CD4-positive, alpha-beta T cell treated with Interleukin-4 for 1 hour (primary cell): ENCODE measurements around the gene GJC1.

Experiments
- DNase-seq, 2 donors: peaks; one replicate each; pipeline ENCODE4 v3.0.0-alpha.2; 2020 to 2022

GJC1 gene

GRCh38 chr17:44797802-44798201 lies 32.3 kb downstream of the GJC1 start:
- DNase-seq, result no peak

- no peak for DNase-seq
Observed at GRCh38 chr17:44796731-44797130, 33.4 kb downstream of the GJC1 start.

- DNase-seq, result no peak
Observed at GRCh38 chr17:44795928-44796327, 34.2 kb downstream of the GJC1 start.

DNA sequence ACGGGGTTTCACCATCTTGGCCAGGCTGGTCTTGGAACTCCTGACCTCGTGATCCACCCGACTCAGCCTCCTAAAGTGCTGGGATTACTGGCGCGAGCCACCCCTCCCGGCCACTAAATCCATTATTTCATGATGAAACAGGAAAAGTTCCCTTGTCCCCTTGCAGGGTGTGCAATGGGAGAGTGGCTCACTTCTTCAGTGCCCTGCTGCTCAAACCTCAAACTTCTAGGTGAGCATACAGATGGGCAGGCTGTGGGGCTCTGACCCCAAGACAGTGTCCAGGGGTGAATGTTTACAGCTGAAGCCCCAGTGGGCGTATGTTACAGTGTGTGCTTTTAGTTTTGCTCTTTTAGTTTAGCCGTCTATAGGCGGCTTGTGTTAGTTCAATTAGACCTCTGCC lies 34.7 kb downstream of the GJC1 start:
- DNase-seq, result no peak

- DNase-seq, result peak in 1 of 2 donors; percentile 38
Observed at GRCh38 chr17:44794851-44795413, 35.2 kb downstream of the GJC1 start.

DNA sequence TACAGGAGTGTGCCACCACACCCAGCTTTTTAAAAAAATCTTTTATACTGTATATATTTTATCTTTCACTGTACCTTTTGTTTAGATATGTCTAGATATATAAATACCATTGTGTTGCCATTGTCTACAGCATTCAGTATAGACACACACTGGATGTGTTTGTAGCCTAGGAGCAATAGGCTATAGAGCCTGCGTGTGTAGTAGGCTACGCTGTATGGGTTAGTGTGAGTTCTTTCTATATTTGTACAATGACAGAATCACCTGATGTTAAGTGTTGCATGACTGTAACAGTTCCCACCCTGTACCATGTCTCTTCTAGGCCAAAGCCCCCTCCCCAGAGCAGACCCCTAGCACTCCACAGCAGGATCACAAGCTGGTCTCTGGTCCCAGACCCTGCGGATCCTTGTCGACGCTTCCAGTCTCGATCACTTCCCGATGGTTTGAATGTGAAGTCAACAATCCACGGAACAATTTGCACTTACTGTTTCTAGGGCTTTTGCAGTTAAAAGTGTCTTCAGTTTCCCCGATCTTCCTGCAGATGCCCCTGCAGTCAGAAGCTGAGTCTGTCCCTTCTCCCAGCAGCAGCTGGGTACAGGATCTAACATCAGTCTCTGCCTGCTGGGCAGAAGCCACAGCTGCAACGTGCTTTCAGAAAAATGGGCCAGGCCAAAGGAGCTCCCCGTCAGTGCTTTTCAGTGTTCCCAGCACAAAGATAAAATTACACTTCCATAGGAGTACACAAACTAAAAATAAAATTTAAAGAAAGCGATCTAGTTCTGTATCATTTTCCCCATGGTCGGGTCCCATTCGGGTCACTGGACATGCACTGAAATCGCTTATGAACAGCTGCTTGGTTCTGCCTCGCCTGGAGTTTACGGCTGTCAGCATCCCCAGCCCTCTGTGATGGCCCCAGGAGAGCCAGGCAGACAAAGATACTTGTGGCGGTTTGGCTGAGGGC lies 35.9 kb downstream of the GJC1 start:
- DNase-seq, result no peak

- DNase-seq, result no peak
Observed at GRCh38 chr17:44792276-44792675, 37.8 kb downstream of the GJC1 start.

DNA sequence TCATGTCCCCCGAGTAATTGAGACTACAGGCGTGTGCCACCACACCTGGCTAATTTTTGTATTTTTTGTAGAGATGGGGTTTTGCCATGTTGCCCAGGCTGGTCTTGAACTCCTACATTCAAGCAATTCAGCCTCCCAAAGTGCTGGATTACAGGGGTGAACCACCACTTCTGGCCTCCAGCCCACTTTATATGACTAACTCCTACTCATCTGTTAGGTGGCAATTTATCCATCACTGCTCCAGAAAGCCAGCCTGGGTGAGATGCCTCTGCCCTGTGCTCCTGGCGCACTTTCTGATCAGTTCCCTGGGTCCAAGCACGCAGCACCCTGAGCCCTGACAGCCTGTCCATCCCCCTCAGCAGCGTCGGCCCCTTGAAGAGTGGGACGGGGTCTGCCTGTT lies 41.9 kb downstream of the GJC1 start:
- DNase-seq, result no peak

DNA sequence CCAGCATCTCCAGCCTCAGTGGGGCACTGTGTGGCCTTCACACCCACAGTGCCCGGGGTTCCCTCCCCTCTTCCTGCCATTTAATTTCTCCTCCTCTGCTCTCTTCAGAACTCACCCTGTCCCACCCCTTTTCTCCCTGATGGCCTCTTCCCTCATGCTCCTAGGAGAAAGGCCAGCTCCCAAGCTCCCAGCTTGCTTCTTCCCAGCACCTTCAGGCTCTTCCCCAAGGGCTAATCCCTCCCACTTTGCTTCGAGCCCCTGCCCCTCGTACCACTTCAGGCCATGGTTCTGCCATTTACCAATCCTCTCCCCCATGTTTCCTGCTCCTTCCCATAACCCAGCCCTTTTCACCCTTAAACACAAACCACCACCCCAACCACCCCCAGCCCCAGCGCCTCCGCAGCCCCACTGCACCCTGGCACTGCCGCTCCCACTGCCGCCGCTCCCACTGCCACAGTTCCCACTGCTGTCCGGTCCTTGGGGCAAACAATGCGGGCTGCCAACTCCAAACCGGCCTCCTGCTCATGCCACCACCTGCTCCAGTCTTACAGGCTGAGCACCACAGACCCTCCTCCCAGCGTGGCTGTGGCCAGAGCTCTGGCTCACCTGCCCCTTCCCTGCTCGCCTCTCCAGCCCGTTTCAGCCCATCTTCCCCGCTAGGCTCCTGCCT lies 42.7 kb downstream of the GJC1 start:
- DNase-seq, result no peak

DNA sequence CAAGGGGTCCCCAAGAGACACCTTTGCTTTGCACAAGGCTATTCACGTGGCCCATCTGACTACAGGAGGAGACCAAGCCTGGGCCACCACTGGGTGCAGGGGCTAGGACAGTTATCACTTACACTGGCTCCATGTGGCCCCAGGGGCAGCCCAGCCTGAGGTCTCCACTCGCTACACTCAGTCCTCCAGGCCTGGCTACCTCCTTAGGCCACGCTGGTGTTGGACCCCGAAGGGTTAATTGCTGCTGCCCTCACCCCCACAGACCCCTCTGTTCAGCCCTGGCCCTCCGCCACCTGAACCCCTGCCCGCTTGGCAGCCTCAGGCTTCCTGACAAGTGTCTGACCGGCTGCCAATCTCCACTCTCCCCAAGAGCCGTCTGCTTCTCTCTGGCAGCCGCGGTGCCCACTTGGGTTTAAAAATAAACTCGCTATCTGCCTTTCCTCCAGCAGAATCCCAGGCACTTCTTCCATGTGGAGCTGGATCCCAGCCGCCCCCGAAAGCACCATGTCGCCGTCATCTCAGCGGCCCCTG lies 43.5 kb downstream of the GJC1 start:
- no peak for DNase-seq

DNA sequence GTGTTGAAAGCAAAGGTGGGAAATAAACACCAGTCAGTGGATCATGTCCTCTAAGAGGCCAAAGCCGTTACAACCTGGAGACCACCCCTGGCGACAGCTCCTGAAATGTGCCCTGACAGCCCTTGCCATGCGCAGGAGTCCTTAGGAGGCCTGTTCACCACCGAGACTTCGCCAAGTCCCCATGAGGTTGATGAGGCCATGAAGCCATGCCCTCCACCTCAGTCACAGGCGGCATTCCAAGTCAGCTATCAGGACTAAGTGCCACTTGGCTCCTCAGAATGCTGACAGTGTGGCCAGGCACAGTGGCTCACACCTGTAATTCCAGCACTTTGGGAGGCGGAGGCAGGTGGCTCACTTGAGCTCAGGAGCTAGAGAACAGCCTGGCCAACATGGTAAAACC lies 44.2 kb downstream of the GJC1 start:
- no peak for DNase-seq

- DNase-seq, result no peak
Observed at GRCh38 chr17:44782326-44782850, 47.7 kb downstream of the GJC1 start.

GRCh38 chr17:44781551-44782325 lies 48.3 kb downstream of the GJC1 start:
- no peak for DNase-seq

- DNase-seq, result no peak
Observed at GRCh38 chr17:44780845-44781480, 49.1 kb downstream of the GJC1 start.

GRCh38 chr17:44780161-44780560 lies 49.9 kb downstream of the GJC1 start:
- no peak for DNase-seq

- peak; percentile 80 to 84 for DNase-seq
Observed at GRCh38 chr17:44779211-44780025, 50.7 kb downstream of the GJC1 start.

- DNase-seq, result no peak
Observed at GRCh38 chr17:44778656-44779210, 51.4 kb downstream of the GJC1 start.

GRCh38 chr17:44777394-44778348 lies 52.4 kb downstream of the GJC1 start:
- DNase-seq, result no peak

GRCh38 chr17:44776628-44777393 lies 53.3 kb downstream of the GJC1 start:
- DNase-seq, result no peak
